Measurements from ENCODE around the gene PSMA5. TPM values are rescaled to one million over a fixed set of nuclear protein-coding genes. Genes with fewer than 3 reads are reported as not detected.

PSMA5 gene
- total and polyA plus RNA-seq, 2 of the 4 experiments (the other 2 are of a cell fraction) = 75.5 to 107 TPM

DNA sequence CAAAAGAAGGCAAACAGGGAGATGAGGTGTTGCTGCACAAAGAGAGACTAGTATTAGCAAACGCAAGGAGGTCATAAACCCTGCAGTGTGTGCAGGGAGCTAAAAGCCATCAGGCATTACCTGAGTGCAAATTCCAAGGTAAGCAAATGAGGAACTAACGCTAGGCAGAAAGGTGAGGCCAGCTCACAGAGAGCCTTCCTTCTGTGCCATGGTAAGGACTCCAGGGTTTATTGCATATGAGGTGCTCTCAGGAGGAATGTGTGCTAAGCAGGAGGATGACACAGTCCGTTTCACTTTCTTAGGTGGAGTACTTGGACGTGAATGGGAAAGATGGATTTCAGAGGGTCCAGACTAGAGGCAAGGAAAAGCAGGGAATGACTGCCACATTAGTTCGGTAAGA is 74.8 kb downstream of the PSMA5 start:
- BruUV-seq (replicated peaks) = no TSS peak
- Histone ChIP-seq H3K56ac (ENCODE audit: extremely low read depth, insufficient read depth, low read length) (no peak overlapping the region), H3K14ac (replicated peaks; ENCODE audit: low read depth, low read length) (no peak overlapping the region), H3K9me3 (ENCODE audit: control insufficient read depth, insufficient read depth, low read length) (no peaks in the 10 kb centered on the region), H3K18ac (ENCODE audit: low read depth, low read length) (no peak overlapping the region), H2BK20ac (ENCODE audit: low read depth, low read length) (no peak overlapping the region), H3K27me3 (ENCODE audit: control insufficient read depth, insufficient read depth, low read length) (no peaks in the 10 kb centered on the region), H4K8ac (ENCODE audit: low read depth in 2 of 2, low read length in 2 of 2) (no peak overlapping the region), H3K9ac (ENCODE audit: low read depth, low read length) (no peak overlapping the region), H3K4me3 (ENCODE audit: insufficient read depth, low read depth, low read length) (no peak overlapping the region), H3K79me1 (ENCODE audit: low read depth in 1 of 2, low read length in 2 of 2) (peaks cover 4 to 17% of the 10 kb centered on the region in 2 experiments; a peak in 3 of 4 replicates), H2AFZ (replicated peaks; ENCODE audit: low read length, poor library complexity) (no peak overlapping the region), H3K27ac (ENCODE audit: insufficient read depth, low read length) (no peak overlapping the region), H4K5ac (ENCODE audit: low read depth, low read length) (no peak overlapping the region), H3K36me3 (ENCODE audit: control insufficient read depth, insufficient read depth, low read length) (peaks cover 21% of the 10 kb centered on the region), H2AK5ac (ENCODE audit: low read depth, low read length) (no peak overlapping the region), H3K4ac (ENCODE audit: low read depth, low read length) (no peak overlapping the region), H2BK15ac (ENCODE audit: low read depth, low read length) (no peak overlapping the region), H4K91ac (ENCODE audit: insufficient read depth, low read depth, low read length) (no peak overlapping the region), H2BK120ac (ENCODE audit: low read depth, low read length) (no peak overlapping the region), H3K4me1 (ENCODE audit: control insufficient read depth, insufficient read depth, low read length) (peaks cover 3% of the 10 kb centered on the region; the same call in 1 of the 2 replicates), H3K23ac (ENCODE audit: low read depth, low read length) (no peak overlapping the region), H2BK5ac (ENCODE audit: low read depth, low read length, poor library complexity, severe bottlenecking) (no peak overlapping the region), H3K9me1 (ENCODE audit: insufficient read depth, low read length) (peaks cover 2% of the 10 kb centered on the region), H3K4me2 (ENCODE audit: low read depth, low read length) (no peak overlapping the region), H2AK9ac (replicated peaks; ENCODE audit: low read depth, low read length, poor library complexity) (peak overlapping the region; percentile 19), H4K20me1 (ENCODE audit: insufficient read depth, low read length) (no peaks in the 10 kb centered on the region)
- POLR2A ChIA-PET (ENCODE audit: unreplicated experiment) = no interaction called here
- TF ChIP-seq MAZ (IDR thresholded peaks at IDR 0.05; ENCODE audit: borderline replicate concordance, low read depth, low read length) (no peak), BHLHE40 (IDR thresholded peaks at IDR 0.05; ENCODE audit: low read depth, low read length) (no peak), FOS (IDR thresholded peaks at IDR 0.05; ENCODE audit: low read depth, low read length) (no peak), CHD1 (IDR thresholded peaks at IDR 0.05; ENCODE audit: low read depth, low read length) (no peak), SMC3 (IDR thresholded peaks at IDR 0.05; ENCODE audit: low read depth, low read length) (no peak), RFX5 (IDR thresholded peaks at IDR 0.05; ENCODE audit: low read depth, low read length) (no peak)
- TF ChIP-seq, protein P1, sequence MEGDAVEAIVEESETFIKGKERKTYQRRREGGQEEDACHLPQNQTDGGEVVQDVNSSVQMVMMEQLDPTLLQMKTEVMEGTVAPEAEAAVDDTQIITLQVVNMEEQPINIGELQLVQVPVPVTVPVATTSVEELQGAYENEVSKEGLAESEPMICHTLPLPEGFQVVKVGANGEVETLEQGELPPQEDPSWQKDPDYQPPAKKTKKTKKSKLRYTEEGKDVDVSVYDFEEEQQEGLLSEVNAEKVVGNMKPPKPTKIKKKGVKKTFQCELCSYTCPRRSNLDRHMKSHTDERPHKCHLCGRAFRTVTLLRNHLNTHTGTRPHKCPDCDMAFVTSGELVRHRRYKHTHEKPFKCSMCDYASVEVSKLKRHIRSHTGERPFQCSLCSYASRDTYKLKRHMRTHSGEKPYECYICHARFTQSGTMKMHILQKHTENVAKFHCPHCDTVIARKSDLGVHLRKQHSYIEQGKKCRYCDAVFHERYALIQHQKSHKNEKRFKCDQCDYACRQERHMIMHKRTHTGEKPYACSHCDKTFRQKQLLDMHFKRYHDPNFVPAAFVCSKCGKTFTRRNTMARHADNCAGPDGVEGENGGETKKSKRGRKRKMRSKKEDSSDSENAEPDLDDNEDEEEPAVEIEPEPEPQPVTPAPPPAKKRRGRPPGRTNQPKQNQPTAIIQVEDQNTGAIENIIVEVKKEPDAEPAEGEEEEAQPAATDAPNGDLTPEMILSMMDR (conservative IDR thresholded peaks at IDR 0.05; ENCODE audit: low read depth, low read length) = no peak
- TF ChIP-seq, protein P2, sequence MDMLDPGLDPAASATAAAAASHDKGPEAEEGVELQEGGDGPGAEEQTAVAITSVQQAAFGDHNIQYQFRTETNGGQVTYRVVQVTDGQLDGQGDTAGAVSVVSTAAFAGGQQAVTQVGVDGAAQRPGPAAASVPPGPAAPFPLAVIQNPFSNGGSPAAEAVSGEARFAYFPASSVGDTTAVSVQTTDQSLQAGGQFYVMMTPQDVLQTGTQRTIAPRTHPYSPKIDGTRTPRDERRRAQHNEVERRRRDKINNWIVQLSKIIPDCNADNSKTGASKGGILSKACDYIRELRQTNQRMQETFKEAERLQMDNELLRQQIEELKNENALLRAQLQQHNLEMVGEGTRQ (IDR thresholded peaks at IDR 0.05; ENCODE audit: low read depth, low read length) = no peak
- ATAC-seq (ENCODE audit: low read depth) (no peak), DNase-seq (no peak)
- CTCF ChIA-PET = interaction anchor here (0.6 kb wide), 1 partner anchor 159 kb away, joined by 4 read pairs; no protein-coding TSS in a partner anchor
- intact Hi-C loops (cut with micrococcal nuclease) (loop anchor here (5.0 kb wide), 1 partner anchor 39 kb away; no protein-coding TSS in a partner anchor), in situ Hi-C loops (cut with MboI; ENCODE audit: low sequenced_read_pairs) (no loop called here), dilution Hi-C loops (cut with HindIII; ENCODE audit: low sequenced_read_pairs, unreplicated experiment) (no loop called here)
- WGBS, 2 experiments (ENCODE audit: extremely low coverage in 2 of 2, insufficient read length in 1 of 2) = 96% methylated on average over 4 of the region's 5 CpGs; no CpG with 5 or more reads in 1 of the 2 experiments
